ENCODE data around the gene MRPS33.
"Not testable (repeated sequence)": the region's sequence is repeated elsewhere in the genome, so short reads cannot be mapped to it uniquely, and the experiment has no call there.

Gene MRPS33

DNA sequence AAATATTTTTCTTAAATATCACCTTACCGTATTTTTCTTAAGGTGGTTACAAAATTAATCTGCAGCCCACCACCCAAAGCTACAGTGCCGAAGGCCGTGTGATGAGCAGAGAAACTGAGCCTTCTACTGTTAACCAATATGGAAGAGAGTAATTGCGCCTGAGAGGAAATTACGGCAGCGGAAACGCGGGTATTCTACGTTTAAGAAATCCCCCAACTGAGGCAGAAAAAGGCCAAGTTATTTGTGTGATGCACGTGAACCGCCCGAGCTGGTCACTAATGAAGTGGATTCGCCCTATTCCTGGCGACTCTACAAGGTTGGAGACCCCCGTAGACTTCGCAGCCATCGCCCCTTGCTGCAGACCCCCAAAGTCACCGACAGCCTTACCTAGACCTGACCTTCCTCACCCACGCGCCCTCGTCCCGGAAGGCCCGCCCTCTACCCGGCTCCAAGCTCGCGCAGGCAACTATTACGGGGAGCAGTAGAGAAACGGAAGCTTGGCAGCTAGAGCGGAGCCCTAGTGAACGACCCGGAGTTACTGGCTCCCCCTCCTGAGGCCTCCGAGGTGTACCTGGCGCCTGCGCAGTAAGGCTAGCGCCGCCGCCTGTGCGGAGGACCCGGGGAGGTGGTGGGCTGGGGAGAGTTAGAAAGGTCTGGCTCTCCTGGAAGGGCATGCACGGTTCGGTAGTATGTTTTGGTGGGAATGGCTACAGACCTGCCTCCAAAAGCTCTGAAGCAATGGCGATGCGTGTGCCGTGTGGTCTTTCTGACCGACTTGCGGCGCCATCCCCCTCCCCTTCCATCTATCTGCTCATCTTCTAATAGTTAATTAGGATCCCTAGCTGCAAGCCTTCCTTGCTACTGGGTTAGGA, at the start of gene MRPS33:
Gene MRPS33 (minus strand): TSS at position 429 of the 872 bp plus-strand sequence. CDS start 4,319 bp downstream, outside the sequence.
- peak; percentile 97 for DNase-seq

DNA sequence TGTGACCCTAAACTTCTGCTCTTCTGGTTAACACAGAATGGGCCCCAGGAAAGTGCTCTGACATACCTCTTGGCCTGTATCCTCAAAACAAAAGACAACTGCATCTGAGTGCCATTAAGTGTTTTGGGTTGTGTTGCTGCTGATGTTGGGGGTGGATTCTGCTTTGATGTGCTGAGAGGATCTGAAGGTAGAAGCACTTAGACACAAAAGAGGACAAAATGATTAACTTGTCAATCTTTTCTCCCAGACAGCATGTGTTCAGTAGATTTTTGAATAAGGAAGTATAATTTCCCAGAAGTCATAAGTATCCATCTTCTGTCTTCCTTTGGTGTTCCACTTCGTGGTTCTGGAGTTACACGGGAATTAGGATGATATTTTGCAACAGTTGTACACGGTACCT, 43.0 kb upstream of the MRPS33 start:
- DNase-seq, result no peak

DNA sequence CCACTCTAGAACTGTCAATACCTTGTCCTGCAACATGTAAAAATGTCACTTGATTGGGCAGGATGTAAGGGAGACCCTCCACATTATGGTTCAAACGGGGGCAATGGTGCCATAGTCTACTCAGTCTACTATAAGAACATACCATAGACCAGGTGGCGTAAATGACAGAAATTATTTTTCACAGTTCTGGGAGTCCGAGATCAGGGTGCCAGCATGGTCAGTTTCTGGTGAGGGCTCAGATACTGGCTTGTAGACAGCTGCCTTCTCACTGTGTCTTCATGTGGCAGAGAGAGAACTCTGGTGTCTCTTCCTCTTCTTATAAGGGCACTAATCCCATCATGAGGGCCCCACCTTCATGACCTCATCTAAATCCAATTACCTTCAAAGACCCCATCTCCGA, 40.4 kb upstream of the MRPS33 start:
- no peak for DNase-seq

DNA sequence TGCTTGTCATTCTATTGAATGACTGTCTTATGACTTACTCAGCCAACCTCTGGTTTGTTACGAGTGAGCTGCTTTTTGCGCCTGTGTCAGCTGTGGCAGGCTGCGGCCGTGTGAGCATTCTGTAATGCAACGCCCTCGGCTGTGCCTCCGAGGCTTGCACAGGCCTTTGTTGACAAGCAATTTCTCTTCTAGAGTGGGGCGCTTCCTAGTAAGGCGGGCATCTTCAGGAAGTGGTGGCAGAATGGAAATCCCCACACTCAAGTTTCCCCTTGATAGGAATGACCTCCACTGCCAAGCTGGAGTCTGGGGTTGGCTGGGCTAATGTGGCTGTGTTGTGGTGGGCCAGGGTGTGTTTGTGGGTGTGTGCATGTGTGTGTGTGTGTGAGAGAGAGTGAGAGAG, 38.9 kb upstream of the MRPS33 start:
- peak; percentile 72 for DNase-seq

GRCh38 chr7:141045842-141046620, 31.3 kb upstream of the MRPS33 start:
- no peak for DNase-seq

DNA sequence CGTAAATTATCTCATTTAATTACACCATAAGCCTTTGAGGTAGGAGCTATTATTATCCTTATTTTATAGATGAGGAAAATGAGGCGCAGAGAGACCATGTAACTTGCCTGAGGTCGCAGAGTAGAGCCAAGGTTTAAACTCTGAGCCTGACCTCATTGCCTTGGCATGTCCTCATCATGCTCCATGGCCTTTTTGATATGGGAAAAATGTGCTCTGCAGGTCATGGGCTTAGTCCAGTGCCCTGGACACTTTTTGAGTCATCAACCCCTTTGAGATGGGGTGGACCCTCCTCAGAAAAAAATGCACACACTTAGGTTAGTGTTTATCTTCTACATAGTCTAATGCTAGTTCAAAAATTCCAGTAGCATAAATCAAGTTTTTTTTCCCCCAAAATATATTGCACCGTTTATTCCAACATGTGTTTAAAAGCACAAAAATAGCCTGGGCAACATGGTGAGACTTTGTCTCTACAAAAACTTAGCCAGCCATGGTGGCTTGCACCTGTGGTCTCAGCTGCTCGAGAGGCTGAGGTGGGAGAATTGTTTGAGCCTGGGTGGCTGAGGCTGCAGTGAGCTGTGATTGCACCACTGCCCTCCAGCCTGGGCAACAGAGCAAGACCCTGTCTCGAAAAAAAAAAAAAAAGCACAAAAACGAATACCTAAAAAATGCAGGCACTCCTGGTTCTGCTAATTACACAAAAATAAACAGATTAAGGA, 30.5 kb upstream of the MRPS33 start:
- no peak for DNase-seq

DNA sequence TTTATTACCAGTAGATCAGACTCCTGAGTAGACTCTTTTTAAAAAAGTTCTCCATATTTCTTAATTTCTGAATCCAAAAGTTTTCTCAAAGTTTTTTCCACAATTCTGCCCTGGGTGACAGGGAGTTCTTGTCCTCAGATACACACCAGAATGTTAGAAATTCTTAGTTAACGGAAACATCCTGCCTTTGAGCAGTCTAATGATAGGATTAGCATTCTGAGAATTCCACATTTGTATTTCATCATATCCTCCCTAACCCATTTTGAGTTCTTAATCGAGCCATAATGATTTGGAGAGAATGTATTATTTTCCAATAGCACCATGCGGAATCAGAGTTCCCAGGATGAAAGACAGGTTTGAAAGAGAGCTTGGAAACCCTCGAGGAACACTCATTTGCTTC, 28.9 kb upstream of the MRPS33 start:
- no peak for DNase-seq

DNA sequence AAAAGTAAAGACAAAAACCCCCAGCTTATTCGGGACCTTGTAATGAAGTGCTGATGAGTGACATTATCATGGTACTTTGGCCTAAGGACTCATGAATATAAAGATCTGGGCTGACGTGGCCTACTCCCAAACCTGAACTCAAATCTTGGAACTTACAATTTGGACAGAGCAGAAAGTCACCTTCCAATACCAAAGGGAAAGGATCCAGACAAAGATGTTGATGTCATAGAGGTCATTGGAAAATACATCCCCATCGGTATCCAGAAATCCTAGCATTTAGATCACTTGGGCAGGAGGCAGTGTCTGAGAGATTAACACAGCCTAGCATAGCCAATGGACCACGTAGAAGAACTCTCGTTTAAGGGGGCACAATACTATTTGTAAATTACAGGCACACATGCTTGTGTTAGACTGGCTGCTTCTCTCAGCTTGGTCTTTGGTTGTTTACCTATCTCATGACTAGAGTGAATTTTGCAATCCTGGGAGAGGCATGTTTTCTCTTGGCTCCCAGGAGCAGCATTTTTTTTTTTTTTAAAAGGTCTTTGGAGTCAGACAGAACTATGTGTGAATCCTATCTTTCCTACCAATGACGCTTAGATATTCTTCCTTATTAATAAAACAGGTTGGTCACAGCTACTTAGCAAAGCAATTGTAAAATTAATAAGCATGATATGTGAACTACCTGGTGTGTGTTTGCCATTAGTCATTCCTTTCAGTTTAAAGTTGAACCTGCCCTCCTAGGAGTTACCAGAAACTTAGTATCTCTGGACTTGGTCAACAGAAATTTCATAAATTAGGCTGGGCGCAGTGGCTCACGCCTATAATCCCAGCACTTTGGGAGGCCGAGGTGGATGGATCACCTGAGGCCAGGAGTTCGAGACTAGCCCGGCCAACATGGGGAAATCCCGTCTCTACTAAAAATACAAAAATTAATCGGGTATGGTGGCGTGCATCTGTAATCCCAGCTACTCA, 27.8 kb upstream of the MRPS33 start:
- DNase-seq, result no peak

- no peak for DNase-seq
Measured at GRCh38 chr7:141039376-141039775, 24.6 kb upstream of the MRPS33 start.

GRCh38 chr7:141038100-141038499, 23.3 kb upstream of the MRPS33 start:
- not testable (repeated sequence) for DNase-seq

GRCh38 chr7:141032539-141033323, 18.0 kb upstream of the MRPS33 start:
- DNase-seq, result not testable (repeated sequence)

GRCh38 chr7:141028767-141029166, 14.0 kb upstream of the MRPS33 start:
- DNase-seq, result no peak

DNA sequence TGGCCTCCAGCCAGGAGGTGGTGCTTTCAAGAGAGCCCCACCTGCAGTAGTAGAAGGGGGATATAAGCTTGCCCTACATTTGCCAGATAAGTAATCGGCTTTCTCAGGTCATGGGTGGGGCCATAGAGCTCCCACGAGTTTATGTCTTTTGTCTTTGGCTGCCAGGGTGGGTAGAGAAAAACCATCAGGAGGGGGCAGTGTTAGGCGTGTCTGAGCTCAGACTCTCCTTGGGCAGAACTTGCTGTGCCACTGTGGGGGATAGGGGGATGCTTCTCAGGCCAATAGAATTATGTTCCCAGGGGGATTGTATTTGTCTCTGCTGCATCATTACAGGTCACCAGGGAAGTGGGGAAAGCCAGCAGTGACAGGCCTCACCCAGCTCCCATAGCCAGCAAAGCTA, 12.3 kb upstream of the MRPS33 start:
- DNase-seq, result no peak

DNA sequence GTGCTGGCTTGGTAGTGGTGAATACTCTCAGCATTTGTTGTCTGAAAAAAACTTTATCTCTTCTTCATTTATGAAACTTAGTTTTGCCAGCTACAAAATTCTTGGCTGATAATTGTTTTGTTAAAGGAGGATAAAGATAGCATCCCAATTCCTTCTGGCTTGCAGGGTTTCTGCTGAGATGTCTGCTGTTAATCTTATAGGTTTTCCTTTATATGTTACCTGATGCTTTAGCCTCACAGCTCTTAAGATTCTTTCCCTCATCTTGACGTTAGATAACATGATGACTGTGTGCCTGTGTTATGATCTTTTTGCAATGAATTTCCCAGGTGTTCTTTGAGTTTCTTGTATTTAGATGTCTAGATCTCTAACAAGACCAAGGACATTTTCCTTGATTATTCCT, 9.9 kb upstream of the MRPS33 start:
- no peak for DNase-seq

DNA sequence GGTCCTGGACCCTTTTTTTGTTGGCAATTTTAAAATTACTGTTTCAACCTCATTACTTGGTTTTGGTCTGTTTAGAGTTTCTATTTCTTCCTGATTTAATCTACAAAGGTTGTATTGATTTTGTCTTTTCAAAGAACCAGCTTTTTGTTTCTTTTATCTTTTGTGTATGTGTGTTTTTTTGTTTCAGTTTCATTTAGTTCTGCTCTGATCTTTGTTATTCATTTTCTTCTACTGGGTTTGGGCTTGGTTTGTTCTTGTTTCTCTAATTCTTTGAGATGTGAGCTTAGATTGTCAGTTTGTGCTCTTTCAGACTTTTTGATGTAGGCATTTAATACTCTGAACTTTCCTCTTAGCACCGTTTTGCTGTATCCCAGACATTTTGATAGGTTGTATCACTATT, 8.5 kb upstream of the MRPS33 start:
- DNase-seq, result no peak

DNA sequence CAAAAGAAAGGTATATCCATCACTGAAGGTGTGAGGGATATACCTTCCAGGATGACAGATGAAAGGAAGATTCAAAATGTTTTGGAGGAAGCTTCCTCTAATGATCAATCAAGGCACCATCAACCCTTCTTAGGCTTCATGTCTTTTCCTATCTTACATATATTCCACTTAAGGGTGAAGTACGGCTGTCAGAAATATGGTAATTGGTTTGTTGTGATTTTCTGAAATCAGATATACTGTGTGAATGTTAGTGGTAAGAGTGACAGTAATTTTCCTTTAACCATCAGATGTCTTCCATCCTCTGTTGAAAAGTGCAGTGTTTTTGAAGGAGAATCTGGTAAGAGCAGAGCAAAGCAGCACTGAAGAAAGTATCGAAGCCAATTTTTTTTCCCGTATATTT, 2.8 kb upstream of the MRPS33 start:
- DNase-seq, result no peak

GRCh38 chr7:141016349-141016748, 1.6 kb upstream of the MRPS33 start:
- no peak for DNase-seq

DNA sequence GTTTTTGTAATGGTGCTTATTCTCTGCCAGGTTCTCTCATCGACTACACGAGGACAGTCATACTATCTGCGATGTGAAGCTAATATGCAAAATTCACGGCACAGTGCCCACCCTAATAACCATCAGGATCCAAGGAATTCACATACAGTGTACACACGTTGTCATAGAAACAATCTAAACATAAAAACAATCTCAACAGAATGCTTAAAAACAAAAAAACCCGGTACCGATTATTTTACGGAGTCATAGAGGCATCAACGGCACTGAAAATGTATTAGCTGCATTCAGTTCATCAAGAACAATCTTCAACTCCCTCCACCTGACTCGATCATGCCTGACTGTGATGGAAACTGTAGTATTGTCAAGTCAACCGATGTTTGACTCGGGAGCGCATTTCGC, 628 bp downstream of the MRPS33 start:
- DNase-seq, result no peak

- DNase-seq, result no peak
Measured at GRCh38 chr7:141013345-141013715, 1.4 kb downstream of the MRPS33 start.

GRCh38 chr7:141012696-141013344, 1.9 kb downstream of the MRPS33 start:
- no peak for DNase-seq

Data from activated naive CD4-positive, alpha-beta T cell treated with Interleukin-2 at 50 U/mL for 16 hours (primary cell).